ENCODE data around the gene COX18. TPM values are rescaled to one million over a fixed set of nuclear protein-coding genes. Genes with fewer than 3 reads are reported as not detected.
A peak's percentile ranks its signal among the peaks of the same experiment; 100 is the strongest.

Gene COX18
- total RNA-seq, 2 donors from 2014 or later = 9.2 to 10.3 TPM

DNA sequence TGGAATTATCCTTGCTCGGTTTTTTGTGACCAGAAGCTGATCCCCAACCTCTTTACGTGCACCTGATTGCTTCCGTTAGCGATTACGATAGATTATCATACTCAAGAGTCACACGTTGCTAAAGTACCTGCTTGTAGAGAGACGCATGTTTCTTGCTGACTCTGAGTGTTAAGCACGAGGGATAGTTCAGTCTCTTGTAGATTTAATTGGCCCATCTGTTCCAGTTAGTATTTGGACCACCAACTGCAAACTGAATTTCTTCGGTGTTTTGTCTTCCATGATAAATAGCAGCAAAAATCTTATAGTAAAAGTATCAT, 516 bp upstream of the COX18 start:
- Mint-ChIP-seq H3K27ac (peak overlapping the region; percentile 99), H3K36me3 (ENCODE audit: low read depth) (no peaks in the 10 kb centered on the region), H3K4me3 (peak overlapping the region; percentile 95), H3K27me3 (no peaks in the 10 kb centered on the region), H3K4me1 (peaks cover 31% of the 10 kb centered on the region)
- DNase-seq (no peak), ATAC-seq (peak; percentile 32)
- no peaks in the 10 kb centered on the region for H3K9me3 ChIP-seq (ENCODE audit: control insufficient read depth, low read length, poor library complexity, severe bottlenecking)

DNA sequence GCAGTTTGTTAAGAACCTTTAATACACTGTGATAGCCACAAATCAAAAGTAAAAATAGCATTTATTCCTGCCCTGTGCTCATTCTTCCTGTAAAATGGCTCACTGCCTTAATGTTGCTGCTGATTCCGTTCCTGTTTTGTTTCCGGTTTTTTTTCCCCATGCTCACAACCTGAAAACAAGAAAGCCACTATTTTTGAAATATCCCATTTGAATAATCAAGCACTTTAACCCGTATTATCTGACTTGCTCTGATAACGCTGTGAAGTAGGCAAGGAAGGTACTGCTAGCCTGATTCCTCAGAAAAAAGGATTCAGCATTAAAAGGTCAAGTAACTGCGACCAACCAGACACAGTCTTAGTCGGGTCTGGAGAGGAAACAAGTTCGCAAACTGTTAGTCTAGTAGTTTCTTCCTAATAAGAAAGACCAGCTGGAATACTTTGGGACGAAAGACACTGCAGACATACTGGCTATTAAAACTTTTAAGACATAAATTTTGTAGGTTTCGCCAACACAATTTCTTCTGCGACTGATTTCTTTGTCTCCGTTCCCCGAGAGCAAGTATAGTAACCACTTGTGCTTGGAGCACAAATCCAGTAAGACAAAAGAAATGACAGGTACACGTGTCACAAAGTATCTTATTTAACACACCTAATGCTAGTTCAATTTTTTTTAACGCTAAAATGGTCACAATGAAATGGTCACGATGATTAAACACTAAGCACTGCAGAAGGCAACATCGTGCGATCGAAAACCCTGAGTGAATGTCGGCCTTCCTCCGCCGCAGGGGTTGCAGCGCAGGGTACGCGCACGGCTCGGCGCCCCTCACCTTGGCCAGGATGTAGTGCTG, 802 bp downstream of the COX18 start:
- Mint-ChIP-seq H3K4me1 (peaks cover 31% of the 10 kb centered on the region), H3K27me3 (no peaks in the 10 kb centered on the region), H3K36me3 (ENCODE audit: low read depth) (no peaks in the 10 kb centered on the region), H3K27ac (peak overlapping the region; percentile 99), H3K4me3 (peak overlapping the region; percentile 95)
- no peak for DNase-seq
- ATAC-seq = no peak
- no peaks in the 10 kb centered on the region for H3K9me3 ChIP-seq (ENCODE audit: control insufficient read depth, low read length, poor library complexity, severe bottlenecking)

DNA sequence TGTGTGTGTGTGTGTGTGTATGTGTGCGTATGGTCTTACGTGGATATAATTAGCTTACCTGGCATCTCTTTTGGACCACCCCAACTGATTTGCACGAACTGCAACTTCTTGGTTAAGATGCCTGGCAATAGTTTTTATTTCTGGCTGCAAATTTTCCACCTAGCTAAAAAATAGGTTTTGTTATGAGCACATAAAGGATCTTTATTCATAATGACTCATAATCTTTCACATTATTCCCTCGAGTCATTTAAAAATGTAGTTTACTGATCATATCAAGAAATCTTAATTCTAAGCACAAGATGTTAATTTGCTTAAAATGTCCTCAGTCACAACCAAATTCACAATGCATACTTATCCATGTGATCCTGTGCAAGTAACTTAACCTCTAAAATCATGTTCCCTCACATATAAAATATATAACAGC, 1.5 kb downstream of the COX18 start:
- no peaks in the 10 kb centered on the region for H3K9me3 ChIP-seq (ENCODE audit: control insufficient read depth, low read length, poor library complexity, severe bottlenecking)
- peak overlapping the region; percentile 95 for H3K4me3 Mint-ChIP-seq
- H3K27ac Mint-ChIP-seq = peak overlapping the region; percentile 99
- no peaks in the 10 kb centered on the region for H3K36me3 Mint-ChIP-seq (ENCODE audit: low read depth)
- ATAC-seq (no peak), DNase-seq (no peak)
- H3K27me3 Mint-ChIP-seq = no peaks in the 10 kb centered on the region
- peaks cover 33% of the 10 kb centered on the region for H3K4me1 Mint-ChIP-seq

DNA sequence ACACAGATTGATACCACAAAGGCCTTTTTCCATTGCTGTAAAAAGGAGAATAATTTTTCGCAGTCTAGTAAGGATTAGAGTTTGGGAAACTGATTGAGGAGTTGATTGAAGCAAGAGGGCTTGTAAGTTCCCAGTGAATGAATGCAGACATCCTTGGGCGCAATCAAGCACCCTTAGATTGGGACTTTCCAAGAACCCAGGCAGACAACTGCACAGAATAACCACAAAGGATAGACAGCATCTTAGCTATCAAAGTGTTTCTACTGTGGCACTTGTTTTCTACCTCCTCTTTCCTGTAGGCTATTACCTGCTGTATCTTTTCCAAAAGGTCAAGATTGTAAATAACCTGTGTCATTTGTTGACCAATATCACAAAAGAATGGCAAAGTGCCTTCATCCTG, 2.6 kb downstream of the COX18 start:
- peaks cover 36% of the 10 kb centered on the region for H3K4me1 Mint-ChIP-seq
- H3K4me3 Mint-ChIP-seq = no peak overlapping the region
- no peaks in the 10 kb centered on the region for H3K9me3 ChIP-seq (ENCODE audit: control insufficient read depth, low read length, poor library complexity, severe bottlenecking)
- DNase-seq (peak in 2 of 3 donors; percentile 13 to 23), ATAC-seq (peak; percentile 31)
- H3K36me3 Mint-ChIP-seq (ENCODE audit: low read depth) = no peaks in the 10 kb centered on the region
- no peaks in the 10 kb centered on the region for H3K27me3 Mint-ChIP-seq
- H3K27ac Mint-ChIP-seq = peak overlapping the region; percentile 99

DNA sequence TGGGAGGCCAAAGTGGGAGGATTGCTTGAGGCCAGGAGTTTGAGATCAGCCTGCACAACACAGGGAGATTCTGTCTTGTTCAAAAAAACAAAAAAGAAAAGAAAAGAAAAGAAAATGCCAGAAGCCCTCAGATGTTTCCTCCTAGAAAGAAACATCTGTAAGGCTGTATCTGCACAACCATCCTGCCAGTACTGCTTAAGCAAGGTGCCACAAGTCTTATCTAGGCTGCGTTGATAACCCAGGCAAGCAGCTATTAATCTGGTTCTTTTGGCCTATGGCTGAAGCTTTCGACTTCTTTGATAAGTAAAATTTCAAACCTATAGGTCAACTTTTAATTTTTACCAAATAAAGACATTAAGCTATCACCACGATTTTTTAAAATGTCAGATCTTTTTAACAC, 3.1 kb downstream of the COX18 start:
- no peaks in the 10 kb centered on the region for H3K9me3 ChIP-seq (ENCODE audit: control insufficient read depth, low read length, poor library complexity, severe bottlenecking)
- peak overlapping the region; percentile 68 for H3K4me3 Mint-ChIP-seq
- peaks cover 36% of the 10 kb centered on the region for H3K4me1 Mint-ChIP-seq
- DNase-seq = no peak
- no peaks in the 10 kb centered on the region for H3K27me3 Mint-ChIP-seq
- H3K36me3 Mint-ChIP-seq (ENCODE audit: low read depth) = no peaks in the 10 kb centered on the region
- peak overlapping the region; percentile 99 for H3K27ac Mint-ChIP-seq
- no peak for ATAC-seq

DNA sequence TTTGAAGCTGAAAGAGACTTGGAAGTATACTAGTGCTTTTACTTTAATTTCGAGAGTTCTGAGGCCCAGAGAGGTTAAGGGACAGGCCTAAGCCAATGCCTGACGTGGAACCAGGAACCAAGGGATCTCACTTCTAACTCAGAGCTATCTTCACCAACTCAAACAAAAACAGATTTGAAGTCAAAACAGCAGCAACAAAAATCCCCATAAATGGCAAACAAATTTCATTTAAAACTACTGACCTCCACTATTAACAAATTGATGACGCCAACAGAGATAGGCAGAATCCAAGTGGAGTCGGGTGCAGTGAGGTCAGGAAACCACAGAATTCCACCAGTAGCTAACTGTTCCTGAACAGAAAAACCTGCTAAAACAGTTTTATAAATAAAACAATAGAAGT, 5.0 kb downstream of the COX18 start:
- no peaks in the 10 kb centered on the region for H3K9me3 ChIP-seq (ENCODE audit: control insufficient read depth, low read length, poor library complexity, severe bottlenecking)
- Mint-ChIP-seq H3K4me1 (peaks cover 32% of the 10 kb centered on the region), H3K4me3 (no peak overlapping the region), H3K36me3 (ENCODE audit: low read depth) (peaks cover 3% of the 10 kb centered on the region), H3K27me3 (no peaks in the 10 kb centered on the region), H3K27ac (peak overlapping the region; percentile 53)
- no peak for DNase-seq
- ATAC-seq = no peak

DNA sequence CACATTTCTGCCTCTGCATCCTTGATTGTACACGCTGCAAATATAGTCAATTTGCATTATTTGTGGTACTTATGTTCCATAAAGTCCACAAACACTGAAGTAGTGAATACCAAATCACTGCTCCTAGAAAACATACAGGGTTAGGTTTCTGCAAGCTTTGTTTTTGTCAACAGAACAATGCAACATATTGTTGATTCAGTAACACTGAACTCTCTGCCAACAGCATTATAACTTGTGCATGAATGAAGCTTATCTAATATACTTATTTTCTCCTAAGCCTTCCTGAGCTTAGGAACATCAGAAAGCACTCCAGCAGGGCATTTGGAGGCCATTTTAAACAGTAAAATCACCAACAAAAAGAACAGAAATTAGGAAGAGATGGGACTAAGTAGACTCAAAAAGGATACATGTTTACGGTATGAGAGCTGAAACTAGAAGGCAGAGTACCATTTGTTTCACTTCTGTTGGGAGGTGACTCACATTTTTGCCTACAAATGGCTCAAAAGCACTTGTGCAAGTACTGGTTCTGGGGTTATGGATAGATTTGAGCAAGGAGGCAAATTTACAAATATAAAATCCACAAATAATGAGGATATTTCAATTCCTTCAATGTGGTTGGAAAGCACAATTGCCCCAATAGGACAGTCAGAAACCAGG, 14.1 kb downstream of the COX18 start:
- Mint-ChIP-seq H3K36me3 (ENCODE audit: low read depth) (peaks cover 3% of the 10 kb centered on the region), H3K4me1 (no peaks in the 10 kb centered on the region), H3K27ac (peak overlapping the region; percentile 27), H3K27me3 (no peaks in the 10 kb centered on the region), H3K4me3 (no peak overlapping the region)
- no peak for ATAC-seq
- DNase-seq = no peak
- no peaks in the 10 kb centered on the region for H3K9me3 ChIP-seq (ENCODE audit: control insufficient read depth, low read length, poor library complexity, severe bottlenecking)

DNA sequence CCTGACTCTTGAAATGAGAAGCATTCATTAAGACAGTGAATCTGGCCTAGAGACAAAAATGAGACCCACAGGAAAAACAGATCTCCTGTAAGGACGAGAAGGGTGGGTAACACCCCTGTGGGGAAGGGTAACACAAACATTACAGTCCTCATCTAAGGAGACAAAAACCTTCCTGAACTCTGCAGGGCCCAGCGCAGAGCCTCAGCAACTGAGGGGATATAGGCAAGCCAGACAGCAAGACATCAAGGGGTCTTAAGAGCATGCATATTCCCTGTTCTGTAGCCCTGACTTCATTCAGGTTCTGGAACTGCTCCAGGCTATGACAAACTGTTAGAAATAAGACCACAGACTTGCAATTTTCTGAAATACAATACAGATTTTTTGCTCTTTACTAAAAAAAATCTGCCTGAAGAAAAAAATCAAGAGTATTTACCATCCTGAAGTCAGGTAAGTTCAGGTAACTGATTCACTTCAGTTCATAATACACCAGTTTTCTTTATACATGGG, 15.5 kb downstream of the COX18 start:
- no peak for DNase-seq
- no peaks in the 10 kb centered on the region for H3K9me3 ChIP-seq (ENCODE audit: control insufficient read depth, low read length, poor library complexity, severe bottlenecking)
- H3K36me3 Mint-ChIP-seq (ENCODE audit: low read depth) = peaks cover 3% of the 10 kb centered on the region
- peak overlapping the region; percentile 27 for H3K27ac Mint-ChIP-seq
- no peak overlapping the region for H3K4me3 Mint-ChIP-seq
- ATAC-seq = no peak
- no peaks in the 10 kb centered on the region for H3K27me3 Mint-ChIP-seq
- no peaks in the 10 kb centered on the region for H3K4me1 Mint-ChIP-seq

DNA sequence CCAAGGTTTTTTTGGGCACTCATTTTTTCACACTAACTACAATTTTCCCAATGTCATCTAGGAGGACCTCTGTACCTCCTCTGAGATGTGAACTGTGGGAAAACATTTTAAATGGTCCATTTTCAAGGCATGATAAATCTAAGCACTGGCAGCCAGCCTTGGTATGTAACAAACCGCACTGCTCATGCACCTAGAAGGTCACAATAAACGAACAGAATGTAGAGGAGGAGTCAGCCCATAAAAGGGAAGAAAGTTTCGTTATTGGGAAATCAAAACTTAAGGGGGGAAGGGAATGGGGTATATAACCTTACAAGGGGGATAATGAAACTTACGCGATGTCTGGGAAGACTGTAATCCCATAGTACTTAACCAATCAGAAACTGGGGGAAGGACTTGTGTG, 16.4 kb downstream of the COX18 start:
- Mint-ChIP-seq H3K27ac (no peak overlapping the region), H3K27me3 (no peaks in the 10 kb centered on the region), H3K4me1 (no peaks in the 10 kb centered on the region), H3K36me3 (ENCODE audit: low read depth) (peaks cover 3% of the 10 kb centered on the region), H3K4me3 (no peak overlapping the region)
- ATAC-seq (no peak), DNase-seq (no peak)
- no peaks in the 10 kb centered on the region for H3K9me3 ChIP-seq (ENCODE audit: control insufficient read depth, low read length, poor library complexity, severe bottlenecking)

DNA sequence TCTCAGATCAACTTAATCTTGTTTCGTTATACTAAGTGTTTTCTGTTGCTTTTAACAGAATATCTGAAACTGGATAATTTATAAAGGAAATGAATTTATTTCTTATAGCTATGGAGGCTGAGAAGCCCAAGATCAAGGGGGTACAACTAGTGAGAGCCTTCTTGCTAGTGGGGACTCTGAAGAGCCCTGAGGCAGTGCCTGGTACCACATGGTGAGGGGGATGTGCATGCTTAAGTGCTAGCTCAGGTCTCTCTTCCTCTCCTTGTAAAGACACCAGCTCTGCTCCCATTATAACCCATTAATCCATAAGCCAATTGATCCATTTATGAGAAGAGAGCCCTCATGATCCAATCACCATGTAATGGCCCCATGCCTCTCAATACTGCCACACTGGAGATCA, 17.9 kb downstream of the COX18 start:
- no peak for DNase-seq
- Mint-ChIP-seq H3K4me3 (no peak overlapping the region), H3K4me1 (no peaks in the 10 kb centered on the region), H3K36me3 (ENCODE audit: low read depth) (peaks cover 3% of the 10 kb centered on the region), H3K27me3 (no peaks in the 10 kb centered on the region), H3K27ac (no peak overlapping the region)
- no peak for ATAC-seq
- no peaks in the 10 kb centered on the region for H3K9me3 ChIP-seq (ENCODE audit: control insufficient read depth, low read length, poor library complexity, severe bottlenecking)

DNA sequence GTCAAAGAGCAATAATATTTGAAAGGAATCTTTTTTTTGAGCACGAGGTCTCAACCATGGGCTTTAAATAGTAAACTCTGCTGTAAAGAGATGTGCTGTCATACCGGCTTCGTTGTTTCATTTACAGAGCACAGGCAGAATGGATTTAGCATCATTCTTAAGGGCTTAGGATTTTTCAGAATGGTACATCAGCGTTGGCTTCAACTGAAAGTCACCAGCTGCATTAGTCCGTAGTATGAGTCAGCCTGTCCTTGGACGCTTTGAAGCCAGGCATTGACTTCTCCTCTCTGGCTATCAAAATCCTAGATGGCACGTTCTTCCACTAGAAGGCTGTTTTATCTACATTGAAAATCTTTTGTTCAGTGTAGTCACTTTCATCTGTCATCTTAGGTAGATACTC, 23.6 kb downstream of the COX18 start:
- H3K36me3 Mint-ChIP-seq (ENCODE audit: low read depth) = no peaks in the 10 kb centered on the region
- no peak overlapping the region for H3K4me3 Mint-ChIP-seq
- ATAC-seq = no peak
- no peak overlapping the region for H3K27ac Mint-ChIP-seq
- peaks cover 6% of the 10 kb centered on the region for H3K27me3 Mint-ChIP-seq
- DNase-seq = no peak
- no peaks in the 10 kb centered on the region for H3K9me3 ChIP-seq (ENCODE audit: control insufficient read depth, low read length, poor library complexity, severe bottlenecking)
- H3K4me1 Mint-ChIP-seq = no peaks in the 10 kb centered on the region

DNA sequence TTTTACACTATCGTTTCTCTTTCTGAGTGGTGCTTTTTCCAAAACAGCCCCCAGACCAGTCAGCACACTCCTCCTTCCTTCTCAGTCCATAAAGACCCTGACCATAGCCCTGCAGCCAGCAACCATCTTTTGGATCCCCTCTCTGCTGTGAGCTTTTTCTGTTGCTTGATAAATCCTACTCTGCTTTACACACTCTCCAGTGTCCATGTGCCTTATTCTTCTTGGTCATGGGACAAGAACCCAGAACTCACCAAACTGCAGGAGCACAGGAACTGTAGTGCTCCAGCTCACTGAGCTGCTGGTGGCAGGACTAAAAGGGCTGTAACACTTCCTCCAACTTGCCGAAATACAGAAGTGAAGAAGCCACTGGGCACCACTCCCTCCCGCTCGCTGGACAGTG, 32.5 kb downstream of the COX18 start:
- Mint-ChIP-seq H3K36me3 (ENCODE audit: low read depth) (no peaks in the 10 kb centered on the region), H3K27ac (no peak overlapping the region), H3K27me3 (peaks cover 11% of the 10 kb centered on the region), H3K4me1 (peaks cover 2% of the 10 kb centered on the region), H3K4me3 (no peak overlapping the region)
- DNase-seq = no peak
- ATAC-seq = no peak
- H3K9me3 ChIP-seq (ENCODE audit: control insufficient read depth, low read length, poor library complexity, severe bottlenecking) = no peaks in the 10 kb centered on the region

DNA sequence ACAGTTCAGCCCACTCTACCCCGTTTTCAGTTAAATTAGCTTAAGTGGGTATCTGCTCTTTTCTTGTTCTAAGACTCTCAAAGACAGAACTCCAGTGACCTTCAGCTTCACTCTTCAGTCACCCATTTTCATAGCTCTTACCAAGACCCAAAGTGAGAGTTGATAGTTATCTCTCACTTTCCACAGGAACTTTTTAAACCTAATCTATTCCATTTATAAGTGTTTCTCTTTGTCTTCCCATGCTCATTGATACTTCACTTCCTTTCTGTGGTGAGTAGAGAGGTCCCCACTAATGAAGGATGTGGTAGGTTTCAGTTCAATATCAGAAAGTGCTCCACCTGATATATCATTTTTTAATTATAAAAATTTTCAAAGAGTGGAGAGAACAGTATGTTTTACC, 33.4 kb downstream of the COX18 start:
- Mint-ChIP-seq H3K4me3 (no peak overlapping the region), H3K36me3 (ENCODE audit: low read depth) (no peaks in the 10 kb centered on the region), H3K27me3 (peaks cover 7% of the 10 kb centered on the region), H3K4me1 (peaks cover 2% of the 10 kb centered on the region), H3K27ac (no peak overlapping the region)
- H3K9me3 ChIP-seq (ENCODE audit: control insufficient read depth, low read length, poor library complexity, severe bottlenecking) = no peaks in the 10 kb centered on the region
- ATAC-seq (no peak), DNase-seq (no peak)

DNA sequence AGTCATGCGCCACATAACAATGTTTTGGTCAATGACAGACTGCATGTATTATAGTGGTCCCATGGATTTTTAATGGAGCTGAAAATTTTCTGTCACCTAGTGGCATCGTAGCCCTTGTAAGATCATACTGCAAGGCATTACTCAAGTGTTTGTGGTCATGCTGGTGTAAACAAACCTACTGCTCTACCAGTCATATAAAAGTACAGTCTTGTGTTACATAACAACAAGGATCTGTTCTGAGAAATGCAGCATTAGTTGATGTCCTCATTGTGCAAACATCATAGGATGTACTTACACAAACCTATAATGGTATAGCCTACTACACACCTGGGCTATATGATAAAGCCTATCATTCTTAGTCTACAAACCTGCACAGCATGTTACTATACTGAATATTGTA, 34.6 kb downstream of the COX18 start:
- Mint-ChIP-seq H3K4me3 (no peak overlapping the region), H3K27me3 (peaks cover 4% of the 10 kb centered on the region), H3K27ac (no peak overlapping the region), H3K36me3 (ENCODE audit: low read depth) (no peaks in the 10 kb centered on the region), H3K4me1 (peaks cover 2% of the 10 kb centered on the region)
- no peaks in the 10 kb centered on the region for H3K9me3 ChIP-seq (ENCODE audit: control insufficient read depth, low read length, poor library complexity, severe bottlenecking)
- no peak for DNase-seq
- no peak for ATAC-seq
